Measurements from ENCODE around the gene ST6GALNAC4. TPM values are rescaled to one million over a fixed set of nuclear protein-coding genes. Genes with fewer than 3 reads are reported as not detected.

The ST6GALNAC4 gene
- total RNA-seq, 1 donor: 33.7 TPM

Small RNAs within 50 kb of the gene (small RNA-seq; reads per million reads assigned to genes)
- gene MIR4672: 3.9 reads per million, percentile 83 among the genes with 10 or more reads in this experiment

Other genes starting within 250 kb of the ST6GALNAC4 start
- not detected in 2 replicates for gene CFAP157, start 210.1 kb downstream of the ST6GALNAC4 start, total RNA-seq
- gene PTRH1, start 201.4 kb downstream of the ST6GALNAC4 start, total RNA-seq: 12.7 and 16.3 TPM in 2 replicates
- gene TTC16, start 201.0 kb downstream of the ST6GALNAC4 start, total RNA-seq: under 0.01 TPM in 1 of 2 replicates, not detected in the other
- 3.8 and 4.7 TPM in 2 replicates for gene TOR2A, start 181.7 kb downstream of the ST6GALNAC4 start, total RNA-seq
- gene SH2D3C, start 138.4 kb downstream of the ST6GALNAC4 start, total RNA-seq: 0.29 and 0.36 TPM in 2 replicates
- 54.8 and 56.1 TPM in 2 replicates for gene CDK9, start 131.0 kb downstream of the ST6GALNAC4 start, total RNA-seq
- 87.5 and 98.1 TPM in 2 replicates for gene FPGS, start 114.2 kb downstream of the ST6GALNAC4 start, total RNA-seq
- gene ENG, start 62.4 kb downstream of the ST6GALNAC4 start, total RNA-seq: 60.8 and 87.5 TPM in 2 replicates
- gene AK1, start 39.4 kb downstream of the ST6GALNAC4 start, total RNA-seq: 100 and 106 TPM in 2 replicates
- gene ST6GALNAC6, start 17.4 kb downstream of the ST6GALNAC4 start, total RNA-seq: 52.7 and 53.2 TPM in 2 replicates
- gene PIP5KL1, start 13.7 kb upstream of the ST6GALNAC4 start, total RNA-seq: 2.2 and 3.5 TPM in 2 replicates
- gene DPM2, start 20.8 kb upstream of the ST6GALNAC4 start, total RNA-seq: 10.1 and 11.5 TPM in 2 replicates
- 18.0 and 20.6 TPM in 2 replicates for gene EEIG1, start 63.9 kb upstream of the ST6GALNAC4 start, total RNA-seq
- gene NAIF1, start 150.3 kb upstream of the ST6GALNAC4 start, total RNA-seq: 10.1 and 10.6 TPM in 2 replicates
- 9.7 and 13.4 TPM in 2 replicates for gene SLC25A25, start 151.2 kb upstream of the ST6GALNAC4 start, total RNA-seq
- 42.7 and 50.3 TPM in 2 replicates for gene PTGES2, start 210.7 kb upstream of the ST6GALNAC4 start, total RNA-seq
- gene LCN2, start 232.4 kb upstream of the ST6GALNAC4 start, total RNA-seq: not detected in 2 replicates
- gene BBLN, start 243.2 kb upstream of the ST6GALNAC4 start, total RNA-seq: 24.5 and 33.3 TPM in 2 replicates